Dermis blood vessel endothelial cell (primary cell): ENCODE results near the gene WDR64. TPM values are rescaled to one million over a fixed set of nuclear protein-coding genes. Genes with fewer than 3 reads are reported as not detected.
"Not testable (repeated sequence)": the region's sequence is repeated elsewhere in the genome, so short reads cannot be mapped to it uniquely, and the experiment has no call there.

Experiments
- DNase-seq: peaks from one replicate; pipeline ENCODE4 v3.0.0; 2010
- total RNA-seq: library from RNA; depleted of rRNA; stranded (reverse); fragments of >200 nt; gene quantifications from 2 replicates; pipeline ENCODE4 v1.2.3, GENCODE V29; 2014

Gene WDR64
- total RNA-seq, 1 donor from 2014 or later = 0.17 TPM

DNA sequence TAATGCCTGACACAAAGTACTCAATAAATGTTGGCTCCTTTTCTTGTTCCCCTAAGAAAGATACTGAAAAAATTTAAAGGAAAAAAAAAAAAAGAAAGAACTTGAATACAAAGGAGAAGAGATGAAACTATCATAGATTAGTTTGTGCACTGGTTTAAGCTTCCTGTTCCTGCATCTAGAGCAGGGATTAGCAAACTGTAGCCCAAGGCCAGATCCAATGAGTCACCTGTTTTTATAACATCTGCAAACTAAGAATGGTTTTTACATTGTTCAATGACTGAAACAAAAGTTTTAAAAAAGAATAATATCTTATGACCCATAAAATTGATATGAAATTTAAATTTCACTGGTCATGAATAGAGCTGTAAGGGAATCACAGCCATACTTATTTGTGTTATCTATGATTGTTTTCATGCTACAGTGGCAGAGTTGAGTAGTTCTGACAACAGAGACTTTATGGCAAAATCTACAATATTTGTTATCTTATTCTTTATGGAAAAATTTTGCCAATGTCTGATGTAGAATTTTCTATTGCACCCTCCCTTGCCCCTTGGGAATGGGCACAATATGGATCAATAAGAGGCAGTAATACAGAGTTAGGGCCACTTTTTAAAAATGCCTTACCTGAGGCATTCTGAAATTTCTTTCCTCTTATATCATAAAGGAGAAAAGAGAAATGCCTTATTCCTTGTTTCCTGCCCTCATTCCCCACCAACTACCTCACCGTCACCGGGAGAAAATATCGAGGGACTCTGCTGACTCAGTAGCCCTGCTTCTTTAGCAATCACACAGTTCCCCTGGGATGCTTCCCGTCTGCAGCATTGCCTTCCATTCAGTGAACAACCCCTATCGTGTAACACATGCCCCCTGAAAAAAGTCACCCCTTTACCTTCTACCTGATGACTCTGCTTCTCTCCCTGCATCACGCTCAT lies 50.6 kb downstream of the WDR64 start:
- no peak for DNase-seq

DNA sequence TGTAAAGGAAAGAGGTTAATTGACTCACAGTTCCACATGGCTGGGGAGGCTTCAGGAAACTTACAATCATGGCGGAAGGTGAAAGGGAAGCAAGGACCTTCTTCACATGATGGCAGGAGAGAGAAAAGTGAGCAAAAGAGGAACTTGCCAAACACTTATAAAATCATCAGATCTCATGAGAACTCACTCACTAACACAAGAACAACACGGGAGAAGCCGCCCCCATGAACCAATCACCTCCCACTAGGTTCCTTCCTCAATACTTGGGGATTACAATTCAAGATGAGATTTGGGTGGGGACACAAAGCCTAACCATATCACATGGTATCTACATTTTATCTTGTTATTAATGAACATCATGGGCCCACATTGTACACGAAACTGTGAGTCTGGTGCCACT lies 51.7 kb downstream of the WDR64 start:
- not testable (repeated sequence) for DNase-seq

DNA sequence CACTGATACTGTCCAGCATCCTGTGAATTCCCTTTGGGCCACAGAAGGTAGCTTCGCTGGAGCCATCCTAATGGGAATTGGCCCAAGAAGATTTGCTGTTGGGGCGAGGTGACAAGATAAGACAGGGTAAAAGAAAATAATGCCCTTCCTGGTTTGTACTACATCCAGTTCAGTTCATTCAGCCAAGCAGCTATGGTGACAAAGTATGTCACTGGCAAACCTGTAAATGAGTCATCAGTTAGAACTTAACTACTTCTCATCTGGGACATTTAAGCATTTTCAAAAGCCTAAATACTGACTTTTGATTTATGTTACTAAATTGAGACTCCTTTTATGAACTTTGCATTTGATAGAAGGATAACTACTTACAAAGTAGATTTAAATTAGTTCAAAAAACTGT lies 54.2 kb downstream of the WDR64 start:
- DNase-seq = no peak

GRCh38 chr1:241706967-241707366 lies 54.9 kb downstream of the WDR64 start:
- DNase-seq = no peak

DNA sequence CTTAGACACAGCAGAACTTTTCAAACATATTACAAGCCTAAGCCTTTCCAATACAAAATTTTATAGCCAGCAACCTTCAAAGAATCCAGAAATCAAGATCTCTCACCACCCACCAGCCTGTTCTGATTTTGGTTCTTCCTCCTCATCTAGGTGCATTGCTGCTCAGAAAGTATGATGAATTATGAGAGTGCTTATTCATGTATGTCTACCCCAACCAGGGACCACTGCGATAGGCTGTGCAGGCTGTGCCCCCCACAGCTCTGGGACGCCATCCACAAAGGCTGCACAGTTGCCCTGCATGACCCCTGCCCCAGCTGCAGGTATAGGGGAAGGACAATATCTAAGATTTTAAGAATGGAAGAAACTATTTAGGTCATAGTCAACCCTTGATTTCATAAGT lies 55.4 kb downstream of the WDR64 start:
- no peak for DNase-seq

GRCh38 chr1:241711326-241711725 lies 59.2 kb downstream of the WDR64 start:
- no peak for DNase-seq

DNA sequence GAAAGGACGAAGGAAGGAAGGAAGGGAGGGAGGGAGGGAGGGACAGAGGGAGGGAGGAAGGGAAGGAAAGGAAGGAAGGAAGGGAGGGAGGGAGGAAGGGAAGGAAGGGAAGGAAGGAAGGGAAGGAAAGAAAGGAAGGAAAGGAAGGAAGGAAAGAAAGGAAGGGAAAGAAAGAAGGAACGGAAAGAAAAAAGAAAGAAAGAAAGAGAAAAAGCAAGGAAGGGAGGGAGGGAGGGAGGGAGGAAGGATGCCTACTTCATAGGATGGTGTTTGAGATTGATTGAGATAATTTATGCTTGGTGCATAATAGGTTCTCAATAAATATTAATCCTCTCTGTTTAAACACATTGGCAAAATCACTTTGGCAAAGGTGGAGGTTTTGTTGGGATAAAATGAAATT lies 61.2 kb downstream of the WDR64 start:
- DNase-seq = no peak

- DNase-seq = no peak
Measured at GRCh38 chr1:241714321-241715218, 62.5 kb downstream of the WDR64 start.

DNA sequence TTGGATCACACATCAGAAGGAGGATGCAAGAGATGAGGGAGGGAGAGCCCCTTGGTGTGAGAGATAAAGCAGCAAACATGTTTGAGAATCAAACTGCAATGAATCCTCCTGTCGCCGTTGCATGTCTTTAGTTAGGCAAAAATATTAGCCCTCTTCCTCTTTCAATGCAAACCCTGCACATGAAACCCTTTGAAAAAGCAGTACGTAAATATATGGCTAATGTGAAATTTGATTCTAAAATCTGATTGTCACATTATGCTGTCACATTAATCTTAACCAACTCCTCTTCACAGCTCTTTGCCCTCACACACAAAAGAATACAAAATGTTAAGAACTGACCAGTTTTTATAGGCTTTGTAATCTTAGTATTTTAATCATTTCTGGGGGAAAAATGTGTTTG lies 63.4 kb downstream of the WDR64 start:
- no peak for DNase-seq

DNA sequence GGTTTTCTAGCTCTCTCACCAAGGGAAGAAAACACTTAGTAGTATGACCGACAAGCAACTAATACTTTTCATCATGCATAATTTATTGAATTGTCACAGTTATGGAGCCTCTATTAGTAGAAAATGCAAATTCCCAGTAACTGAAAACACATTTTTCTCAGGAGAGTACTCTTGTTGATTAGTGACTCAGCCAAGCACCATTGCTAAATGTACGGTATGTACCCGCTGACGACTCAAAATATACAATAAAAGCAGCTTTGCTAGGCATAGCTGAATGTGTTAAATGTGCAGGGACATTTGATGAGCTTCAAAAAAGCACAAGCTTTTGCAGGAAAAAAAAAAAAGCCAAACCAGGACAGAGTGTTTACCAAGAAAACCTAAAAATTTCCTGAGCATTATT lies 63.9 kb downstream of the WDR64 start:
- no peak for DNase-seq

DNA sequence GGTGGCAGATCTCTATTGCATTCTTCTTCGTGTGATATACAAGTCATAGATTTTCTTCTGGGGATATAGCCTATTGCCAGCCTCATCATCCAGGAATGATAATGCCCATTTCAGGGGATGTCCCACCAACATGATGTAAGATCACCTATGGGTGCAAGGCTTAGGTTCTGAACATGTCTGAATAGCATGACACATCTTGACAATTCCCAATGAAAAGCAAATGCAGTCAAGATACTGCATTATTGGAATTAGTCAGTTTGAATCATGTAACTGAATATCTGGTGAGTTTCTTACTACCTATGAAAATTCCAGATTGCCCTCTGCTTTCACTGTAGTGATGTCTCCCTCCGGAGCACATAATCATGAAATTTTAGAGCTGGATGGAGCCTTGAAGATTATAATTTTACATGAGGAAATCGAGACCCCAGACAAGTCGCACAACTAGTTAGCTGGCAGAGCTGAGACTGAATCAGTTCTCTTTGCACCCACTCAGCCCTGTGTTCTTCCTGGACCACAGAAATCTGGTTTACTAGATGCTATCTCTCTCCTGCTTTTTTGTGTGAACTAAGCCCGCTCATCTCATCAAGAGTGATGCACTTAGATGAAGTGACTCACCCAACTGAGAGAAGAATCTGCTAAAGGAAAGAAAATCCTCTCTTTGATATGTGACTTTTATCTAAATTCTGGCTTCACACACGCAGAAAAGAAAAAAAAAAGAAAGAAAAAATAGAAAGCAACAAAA lies 65.0 kb downstream of the WDR64 start:
- DNase-seq = no peak

DNA sequence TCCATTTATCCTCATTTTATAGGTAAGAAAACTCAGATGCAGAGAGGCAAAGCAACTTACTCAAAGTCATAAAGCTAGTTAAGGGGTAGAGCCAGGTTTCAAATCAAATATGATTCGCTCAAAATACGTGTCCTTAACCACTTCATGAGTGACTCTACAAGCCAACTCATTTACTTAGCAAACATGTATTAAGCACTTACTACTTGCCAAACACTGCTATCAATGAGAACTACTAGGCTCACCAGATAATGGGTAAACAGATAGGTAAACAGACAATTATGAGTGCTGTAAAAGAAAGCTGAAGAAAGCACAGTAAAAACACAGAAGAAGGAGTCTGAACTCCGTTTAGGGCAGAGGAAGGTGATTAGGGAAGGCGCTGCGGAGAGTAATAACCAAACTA lies 65.9 kb downstream of the WDR64 start:
- DNase-seq = no peak

GRCh38 chr1:241721011-241721410 lies 68.9 kb downstream of the WDR64 start:
- no peak for DNase-seq

DNA sequence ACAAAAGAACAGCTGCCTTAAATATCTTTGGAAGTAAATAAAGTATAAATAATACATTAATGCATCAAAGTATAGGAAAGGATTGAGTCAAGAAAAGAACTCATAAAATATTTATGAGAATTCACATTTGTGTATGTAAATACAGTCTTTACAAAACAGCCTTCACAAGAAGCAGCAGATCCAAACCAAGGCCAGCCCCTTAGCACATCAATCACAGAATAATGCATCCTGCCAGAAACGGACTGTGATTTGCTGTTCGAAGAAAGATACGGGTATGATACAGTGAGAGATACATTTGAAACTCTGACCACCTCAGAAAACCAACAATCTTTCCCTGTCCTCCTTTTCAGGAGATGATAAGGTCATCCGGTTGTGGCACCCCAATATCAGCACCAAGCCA lies 70.9 kb downstream of the WDR64 start:
- no peak for DNase-seq

DNA sequence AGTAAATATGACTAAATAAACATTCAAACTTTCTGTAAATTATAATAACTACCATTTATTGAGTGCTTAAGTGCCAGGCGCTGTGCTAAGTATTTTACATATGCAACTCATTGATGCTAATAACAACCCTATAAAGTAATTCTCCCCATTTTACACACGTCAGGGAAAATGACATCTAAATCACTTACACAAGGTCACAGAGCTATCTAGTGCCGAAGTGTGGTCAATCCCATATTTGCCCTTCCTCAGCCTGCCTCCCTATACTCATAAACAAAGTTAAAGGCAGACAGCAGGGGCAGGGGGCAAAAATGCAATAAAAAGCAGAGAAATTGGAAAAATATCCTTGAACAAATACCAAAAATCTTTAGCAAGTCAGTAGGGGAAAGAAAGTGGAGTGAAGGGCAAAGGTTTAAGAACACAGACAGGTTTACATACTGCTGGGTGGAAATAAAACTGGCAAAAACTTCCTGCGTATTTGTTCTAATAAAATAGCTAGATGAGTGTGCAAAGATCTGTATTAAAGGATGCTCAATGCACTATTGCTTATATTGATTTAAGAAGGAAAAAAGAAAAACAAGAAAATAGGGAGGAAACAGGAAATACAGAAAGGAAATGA lies 72.8 kb downstream of the WDR64 start:
- DNase-seq = no peak

GRCh38 chr1:241730031-241730430 lies 78.0 kb downstream of the WDR64 start:
- DNase-seq = no peak

GRCh38 chr1:241733899-241734298 lies 81.8 kb downstream of the WDR64 start:
- no peak for DNase-seq

DNA sequence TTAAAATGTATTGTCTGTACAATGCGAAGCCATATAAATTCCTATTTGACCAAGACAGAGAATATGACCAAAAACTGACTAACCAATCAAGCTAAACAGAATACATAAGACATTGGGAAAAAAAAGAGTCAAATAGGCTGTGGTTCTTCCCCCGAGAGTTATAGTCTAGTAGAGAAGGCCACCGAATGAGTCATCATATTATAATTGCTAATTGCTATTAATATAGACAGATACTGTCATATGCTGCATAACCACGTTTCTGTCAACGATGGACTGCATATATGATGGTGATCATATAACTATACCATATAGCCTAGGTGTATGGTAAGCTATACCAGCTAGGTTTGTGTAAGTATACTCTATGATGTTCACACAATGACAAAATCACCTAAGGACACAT lies 82.5 kb downstream of the WDR64 start:
- DNase-seq = no peak

- not testable (repeated sequence) for DNase-seq
Measured at GRCh38 chr1:241735493-241735926, 83.4 kb downstream of the WDR64 start.

DNA sequence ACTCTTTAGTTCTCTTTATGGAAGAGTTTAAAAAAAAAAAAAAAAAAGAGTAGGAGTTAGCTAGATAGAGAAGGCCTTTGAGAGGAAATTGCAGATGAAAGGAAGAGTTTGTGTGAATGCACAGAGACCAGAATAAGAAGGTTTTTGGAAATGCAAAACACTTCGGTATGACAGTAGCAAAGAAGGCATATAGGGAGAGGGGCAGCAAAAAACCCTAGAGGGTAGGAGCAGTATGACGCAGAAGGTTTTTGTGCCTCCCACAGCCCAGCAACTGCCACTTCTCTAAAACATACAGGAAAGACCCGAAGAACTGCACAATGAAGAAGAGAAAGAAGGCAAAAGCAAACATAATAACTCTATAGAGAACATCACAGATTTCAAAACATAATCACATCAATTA lies 84.3 kb downstream of the WDR64 start:
- no peak for DNase-seq

GRCh38 chr1:241738284-241739078 lies 86.4 kb downstream of the WDR64 start:
- no peak for DNase-seq

GRCh38 chr1:241742084-241742483 lies 90.0 kb downstream of the WDR64 start:
- DNase-seq = no peak
